HFF-Myc (cell line): ENCODE results near the gene MEIKIN.
"Not testable (repeated sequence)": the region's sequence is repeated elsewhere in the genome, so short reads cannot be mapped to it uniquely, and the experiment has no call there.

Source experiments
- DNase-seq: peaks from one replicate; pipeline ENCODE4 v3.0.0-alpha.2; 2011; ENCODE audit warnings: low read depth; ENCODE audit errors: extremely low read depth
- H3K4me3 ChIP-seq: replicated peaks from 2 replicates; pipeline ENCODE4 v1.5.1; 2011; ENCODE audit warnings: low read depth, mild to moderate bottlenecking, control low read depth, low read length
- CTCF ChIP-seq: IDR thresholded peaks from 2 replicates; pipeline ENCODE4 v1.5.1; 2012; ENCODE audit warnings: mild to moderate bottlenecking, low read depth, low read length, control low read depth; ENCODE audit errors: missing control alignments

The MEIKIN gene

GRCh38 chr5:131879705-131880104, 65.8 kb downstream of the MEIKIN start:
- DNase-seq = no peak
- no peak for TF ChIP-seq CTCF
- H3K4me3 ChIP-seq = no peak overlapping the region

- no peak overlapping the region for H3K4me3 ChIP-seq
- TF ChIP-seq CTCF = no peak
- DNase-seq = no peak
Observed at GRCh38 chr5:131877873-131878272, 67.6 kb downstream of the MEIKIN start.

GRCh38 chr5:131871251-131871650, 74.2 kb downstream of the MEIKIN start:
- DNase-seq, H3K4me3 ChIP-seq: not testable (repeated sequence)

- no peak overlapping the region for H3K4me3 ChIP-seq
- no peak for TF ChIP-seq CTCF
- no peak for DNase-seq
Observed at GRCh38 chr5:131867524-131867923, 77.9 kb downstream of the MEIKIN start.

- no peak for DNase-seq
- TF ChIP-seq CTCF = no peak
- H3K4me3 ChIP-seq = no peak overlapping the region
Observed at GRCh38 chr5:131863700-131864099, 81.8 kb downstream of the MEIKIN start.

- no peak for DNase-seq
- H3K4me3 ChIP-seq = no peak overlapping the region
- no peak for TF ChIP-seq CTCF
Observed at GRCh38 chr5:131857388-131857787, 88.1 kb downstream of the MEIKIN start.

GRCh38 chr5:131855452-131855851, 90.0 kb downstream of the MEIKIN start:
- no peak for DNase-seq
- H3K4me3 ChIP-seq = no peak overlapping the region
- no peak for TF ChIP-seq CTCF
